HCT116 (cell line): ENCODE data around the gene PIN1.

Source experiments
- CBX3 ChIP-seq: IDR thresholded peaks from 2 replicates; pipeline ENCODE4 v1.6.1; 2012; ENCODE audit warnings: low read depth
- EGR1 ChIP-seq: IDR thresholded peaks from 2 replicates; pipeline ENCODE4 v1.6.1; 2012; ENCODE audit warnings: low read depth
- EZH2 ChIP-seq: fragments of 200-600 bp; sonication (generic); IDR thresholded peaks from 2 replicates; pipeline ENCODE4 v1.6.1; 2017; ENCODE audit warnings: antibody characterized with exemption, mixed run types
- FOSL1 ChIP-seq: IDR thresholded peaks from 2 replicates; pipeline ENCODE4 v1.6.1; 2012; ENCODE audit warnings: low read depth
- JUND ChIP-seq: IDR thresholded peaks from 2 replicates; pipeline ENCODE4 v1.6.1; 2012
- POLR2A ChIP-seq: IDR thresholded peaks from 2 replicates; pipeline ENCODE4 v1.7.0; 2011; ENCODE audit warnings: borderline replicate concordance; ENCODE audit not compliant: insufficient read depth, insufficient read length; ENCODE audit errors: extremely low read depth
- POLR2AphosphoS5 ChIP-seq: IDR thresholded peaks from 2 replicates; pipeline ENCODE4 v1.6.1; 2011; ENCODE audit warnings: mild to moderate bottlenecking, low read depth, low read length, moderate library complexity
- YY1 ChIP-seq: IDR thresholded peaks from 2 replicates; pipeline ENCODE4 v1.6.1; 2011; ENCODE audit warnings: low read length, low read depth, moderate library complexity, mild to moderate bottlenecking; ENCODE audit not compliant: insufficient replicate concordance; ENCODE audit errors: extremely low read depth
- TF ChIP-seq, protein P1 (sequence below), 3 experiments: fragments of 200-600 bp in 1 of 3; sonication (generic) in 1 of 3; IDR thresholded peaks in 2 of 3; conservative IDR thresholded peaks in 1 of 3; 2 replicates each; pipeline ENCODE4 v1.5.1; 2012 to 2017; ENCODE audit warnings: low read depth in 2 of 3, low read length in 2 of 3, antibody characterized with exemption in 1 of 3, borderline replicate concordance in 1 of 3, control low read depth in 1 of 3, mild to moderate bottlenecking in 1 of 3, mixed read lengths in 1 of 3, mixed run types in 1 of 3, moderate library complexity in 1 of 3; ENCODE audit not compliant: insufficient read depth in 1 of 3
- TF ChIP-seq, protein P2 (sequence below): IDR thresholded peaks from 2 replicates; pipeline ENCODE4 v1.6.1; 2012
- TF ChIP-seq, protein P3 (sequence below): IDR thresholded peaks from 2 replicates; pipeline ENCODE4 v1.6.1; 2012; ENCODE audit warnings: low read depth

DNA sequence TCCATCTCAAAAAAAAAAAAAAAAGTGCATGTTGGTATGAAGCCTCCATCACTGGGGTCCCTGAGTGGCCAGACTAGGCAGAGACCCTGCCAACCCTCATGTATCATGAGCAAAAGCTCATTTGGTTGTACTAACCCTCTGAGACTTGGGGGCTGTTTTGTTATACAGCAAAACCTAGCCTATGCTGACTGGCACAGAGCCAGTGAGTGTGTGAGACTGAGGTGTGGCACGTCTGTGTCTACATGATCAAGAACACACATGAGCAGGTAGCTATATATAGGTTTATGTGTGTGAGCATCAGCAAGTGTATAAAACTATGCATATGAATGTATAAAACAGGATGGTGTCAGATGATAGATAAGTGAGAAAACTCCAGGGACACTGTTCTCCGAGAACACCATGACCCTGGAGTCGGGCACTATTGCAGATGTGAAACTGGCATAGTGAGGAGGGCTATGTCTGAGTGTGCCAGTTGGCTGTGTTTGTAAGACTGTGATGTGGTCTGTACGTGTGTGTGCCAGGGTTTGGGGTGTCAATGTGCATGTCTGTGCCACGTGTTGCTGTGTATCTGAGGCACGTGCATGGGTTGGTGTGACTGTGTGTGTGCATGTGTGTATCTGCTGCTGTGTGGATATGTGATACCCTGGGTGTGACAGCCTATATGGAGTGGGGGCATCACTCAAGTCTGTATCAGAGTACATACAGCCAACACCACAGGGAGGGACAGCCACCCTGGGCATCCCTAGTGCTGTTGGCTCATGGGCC is 56.7 kb downstream of the PIN1 start:
- TF ChIP-seq, protein P1, sequence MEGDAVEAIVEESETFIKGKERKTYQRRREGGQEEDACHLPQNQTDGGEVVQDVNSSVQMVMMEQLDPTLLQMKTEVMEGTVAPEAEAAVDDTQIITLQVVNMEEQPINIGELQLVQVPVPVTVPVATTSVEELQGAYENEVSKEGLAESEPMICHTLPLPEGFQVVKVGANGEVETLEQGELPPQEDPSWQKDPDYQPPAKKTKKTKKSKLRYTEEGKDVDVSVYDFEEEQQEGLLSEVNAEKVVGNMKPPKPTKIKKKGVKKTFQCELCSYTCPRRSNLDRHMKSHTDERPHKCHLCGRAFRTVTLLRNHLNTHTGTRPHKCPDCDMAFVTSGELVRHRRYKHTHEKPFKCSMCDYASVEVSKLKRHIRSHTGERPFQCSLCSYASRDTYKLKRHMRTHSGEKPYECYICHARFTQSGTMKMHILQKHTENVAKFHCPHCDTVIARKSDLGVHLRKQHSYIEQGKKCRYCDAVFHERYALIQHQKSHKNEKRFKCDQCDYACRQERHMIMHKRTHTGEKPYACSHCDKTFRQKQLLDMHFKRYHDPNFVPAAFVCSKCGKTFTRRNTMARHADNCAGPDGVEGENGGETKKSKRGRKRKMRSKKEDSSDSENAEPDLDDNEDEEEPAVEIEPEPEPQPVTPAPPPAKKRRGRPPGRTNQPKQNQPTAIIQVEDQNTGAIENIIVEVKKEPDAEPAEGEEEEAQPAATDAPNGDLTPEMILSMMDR (IDR thresholded peaks at IDR 0.05 in 2 of 3, conservative IDR thresholded peaks at IDR 0.05 in 1 of 3; ENCODE audit: borderline replicate concordance in 1 of 3, insufficient read depth in 1 of 3, low read depth in 2 of 3, low read length in 2 of 3), result no peak
- TF ChIP-seq POLR2A (no peak), YY1 (no peak), CBX3 (no peak), EZH2 (no peak), FOSL1 (no peak), EGR1 (no peak), JUND (no peak), POLR2AphosphoS5 (no peak)
- TF ChIP-seq, protein P2, sequence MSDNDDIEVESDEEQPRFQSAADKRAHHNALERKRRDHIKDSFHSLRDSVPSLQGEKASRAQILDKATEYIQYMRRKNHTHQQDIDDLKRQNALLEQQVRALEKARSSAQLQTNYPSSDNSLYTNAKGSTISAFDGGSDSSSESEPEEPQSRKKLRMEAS, result no peak
- TF ChIP-seq, protein P3, sequence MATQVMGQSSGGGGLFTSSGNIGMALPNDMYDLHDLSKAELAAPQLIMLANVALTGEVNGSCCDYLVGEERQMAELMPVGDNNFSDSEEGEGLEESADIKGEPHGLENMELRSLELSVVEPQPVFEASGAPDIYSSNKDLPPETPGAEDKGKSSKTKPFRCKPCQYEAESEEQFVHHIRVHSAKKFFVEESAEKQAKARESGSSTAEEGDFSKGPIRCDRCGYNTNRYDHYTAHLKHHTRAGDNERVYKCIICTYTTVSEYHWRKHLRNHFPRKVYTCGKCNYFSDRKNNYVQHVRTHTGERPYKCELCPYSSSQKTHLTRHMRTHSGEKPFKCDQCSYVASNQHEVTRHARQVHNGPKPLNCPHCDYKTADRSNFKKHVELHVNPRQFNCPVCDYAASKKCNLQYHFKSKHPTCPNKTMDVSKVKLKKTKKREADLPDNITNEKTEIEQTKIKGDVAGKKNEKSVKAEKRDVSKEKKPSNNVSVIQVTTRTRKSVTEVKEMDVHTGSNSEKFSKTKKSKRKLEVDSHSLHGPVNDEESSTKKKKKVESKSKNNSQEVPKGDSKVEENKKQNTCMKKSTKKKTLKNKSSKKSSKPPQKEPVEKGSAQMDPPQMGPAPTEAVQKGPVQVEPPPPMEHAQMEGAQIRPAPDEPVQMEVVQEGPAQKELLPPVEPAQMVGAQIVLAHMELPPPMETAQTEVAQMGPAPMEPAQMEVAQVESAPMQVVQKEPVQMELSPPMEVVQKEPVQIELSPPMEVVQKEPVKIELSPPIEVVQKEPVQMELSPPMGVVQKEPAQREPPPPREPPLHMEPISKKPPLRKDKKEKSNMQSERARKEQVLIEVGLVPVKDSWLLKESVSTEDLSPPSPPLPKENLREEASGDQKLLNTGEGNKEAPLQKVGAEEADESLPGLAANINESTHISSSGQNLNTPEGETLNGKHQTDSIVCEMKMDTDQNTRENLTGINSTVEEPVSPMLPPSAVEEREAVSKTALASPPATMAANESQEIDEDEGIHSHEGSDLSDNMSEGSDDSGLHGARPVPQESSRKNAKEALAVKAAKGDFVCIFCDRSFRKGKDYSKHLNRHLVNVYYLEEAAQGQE, result no peak
